Smooth muscle cell (in vitro differentiated cells): ENCODE results near the gene SPRED3. TPM values are rescaled to one million over a fixed set of nuclear protein-coding genes. Genes with fewer than 3 reads are reported as not detected.
"Not testable (repeated sequence)": the region's sequence is repeated elsewhere in the genome, so short reads cannot be mapped to it uniquely, and the experiment has no call there.

Experiments used
- DNase-seq: peaks from one replicate; lab custom pipeline; 2025; ENCODE audit not compliant: unreplicated experiment; lab: John Stamatoyannopoulos, UW
- H2AFZ ChIP-seq: fragments of 200-600 bp; sonication (generic); 2 replicates; pipeline ENCODE4 v1.6.0; 2016; ENCODE audit warnings: antibody characterized with exemption, low read depth, mild to moderate bottlenecking
- H3F3A ChIP-seq: fragments of 200-600 bp; sonication (generic); 2 replicates; pipeline ENCODE4 v1.6.0; 2017; ENCODE audit warnings: antibody characterized with exemption, low read depth
- H3K27ac ChIP-seq: fragments of 200-600 bp; sonication (generic); 2 replicates; pipeline ENCODE4 v1.5.1; 2016; ENCODE audit warnings: low read depth, mild to moderate bottlenecking
- H3K27me3 ChIP-seq: fragments of 200-600 bp; sonication (generic); 2 replicates; pipeline ENCODE4 v1.6.1; 2016; ENCODE audit warnings: low read depth, mild to moderate bottlenecking
- H3K36me3 ChIP-seq: fragments of 200-600 bp; sonication (generic); 2 replicates; pipeline ENCODE4 v1.5.1; 2016; ENCODE audit warnings: low read depth
- H3K4me1 ChIP-seq: fragments of 200-600 bp; sonication (generic); 2 replicates; pipeline ENCODE4 v1.5.1; 2016; ENCODE audit warnings: low read depth
- H3K4me2 ChIP-seq: fragments of 200-600 bp; sonication (generic); 2 replicates; pipeline ENCODE4 v1.6.0; 2016; ENCODE audit warnings: mild to moderate bottlenecking
- H3K4me3 ChIP-seq: fragments of 200-600 bp; sonication (generic); 2 replicates; pipeline ENCODE4 v1.5.1; 2016; ENCODE audit warnings: mild to moderate bottlenecking
- H3K79me2 ChIP-seq: fragments of 200-600 bp; sonication (generic); 2 replicates; pipeline ENCODE4 v1.6.0; 2016; ENCODE audit warnings: low read depth, mild to moderate bottlenecking
- H3K9ac ChIP-seq: fragments of 200-600 bp; sonication (generic); 2 replicates; pipeline ENCODE4 v1.6.0; 2016; ENCODE audit warnings: low read depth
- H3K9me3 ChIP-seq: fragments of 200-600 bp; sonication (generic); replicated peaks from 2 replicates; pipeline ENCODE4 v1.5.1; 2016; ENCODE audit warnings: low read depth
- H4K20me1 ChIP-seq: fragments of 200-600 bp; sonication (generic); 2 replicates; pipeline ENCODE4 v1.6.0; 2016; ENCODE audit warnings: low read depth
- WGBS: methylation state at CpG from one replicate; pipeline ENCODE4 v1.1.7; 2016; ENCODE audit warnings: low lambda C conversion rate; 5-methylcytosine and 5-hydroxymethylcytosine counted together
- polyA plus RNA-seq: library from polyadenylated mRNA; unstranded; fragments of >200 nt; fragmentation: Nextera tagmentation; extraction: Ambion mirVana; gene quantifications from 2 replicates; pipeline ENCODE4 v1.2.1, GENCODE V29; 2016
- total RNA-seq: library from RNA; depleted of rRNA; stranded (reverse); fragments of >200 nt; gene quantifications from 2 replicates; pipeline ENCODE4 v1.2.3, GENCODE V29; 2014
- TF ChIP-seq, protein P1 (sequence below): fragments of 200-600 bp; sonication (generic); IDR thresholded peaks from 2 replicates; pipeline ENCODE4 v1.5.1; 2017; ENCODE audit warnings: borderline replicate concordance, mild to moderate bottlenecking, antibody characterized with exemption; ENCODE audit not compliant: insufficient read depth, poor library complexity, severe bottlenecking

Gene SPRED3
- total and polyA plus RNA-seq, 2 experiments from 2014 or later, result 1.8 to 3.0 TPM

DNA sequence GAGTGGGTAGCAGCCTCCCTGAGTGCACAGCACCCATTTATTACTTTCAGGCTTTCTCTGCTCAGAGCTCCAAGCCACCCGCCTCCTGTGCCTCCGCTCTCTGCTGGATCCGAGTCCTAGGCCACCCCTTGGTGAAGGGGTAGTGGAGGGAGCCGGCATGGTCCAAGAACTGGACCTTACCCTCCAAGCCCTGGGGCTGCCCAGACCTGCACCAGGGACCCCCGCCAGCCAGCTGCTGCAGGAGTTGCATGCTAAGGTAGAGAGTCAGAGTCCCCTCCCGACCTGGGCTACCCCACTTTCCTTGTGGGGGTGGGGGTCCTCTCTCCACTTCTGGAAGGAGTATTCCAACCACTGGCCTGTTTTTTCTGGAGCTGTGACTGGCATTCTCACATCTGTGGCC is 16.4 kb downstream of the SPRED3 start:
- TF ChIP-seq, protein P1, sequence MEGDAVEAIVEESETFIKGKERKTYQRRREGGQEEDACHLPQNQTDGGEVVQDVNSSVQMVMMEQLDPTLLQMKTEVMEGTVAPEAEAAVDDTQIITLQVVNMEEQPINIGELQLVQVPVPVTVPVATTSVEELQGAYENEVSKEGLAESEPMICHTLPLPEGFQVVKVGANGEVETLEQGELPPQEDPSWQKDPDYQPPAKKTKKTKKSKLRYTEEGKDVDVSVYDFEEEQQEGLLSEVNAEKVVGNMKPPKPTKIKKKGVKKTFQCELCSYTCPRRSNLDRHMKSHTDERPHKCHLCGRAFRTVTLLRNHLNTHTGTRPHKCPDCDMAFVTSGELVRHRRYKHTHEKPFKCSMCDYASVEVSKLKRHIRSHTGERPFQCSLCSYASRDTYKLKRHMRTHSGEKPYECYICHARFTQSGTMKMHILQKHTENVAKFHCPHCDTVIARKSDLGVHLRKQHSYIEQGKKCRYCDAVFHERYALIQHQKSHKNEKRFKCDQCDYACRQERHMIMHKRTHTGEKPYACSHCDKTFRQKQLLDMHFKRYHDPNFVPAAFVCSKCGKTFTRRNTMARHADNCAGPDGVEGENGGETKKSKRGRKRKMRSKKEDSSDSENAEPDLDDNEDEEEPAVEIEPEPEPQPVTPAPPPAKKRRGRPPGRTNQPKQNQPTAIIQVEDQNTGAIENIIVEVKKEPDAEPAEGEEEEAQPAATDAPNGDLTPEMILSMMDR, result no peak
- H3K36me3 ChIP-seq, result no peaks in the 10 kb centered on the region
- H3K4me2 ChIP-seq, result no peak overlapping the region
- WGBS, result 93% methylated on average over 6 of the region's 6 CpGs
- no peaks in the 10 kb centered on the region for H4K20me1 ChIP-seq
- H3K4me1 ChIP-seq, result no peaks in the 10 kb centered on the region
- H3F3A ChIP-seq, result no peaks in the 10 kb centered on the region
- no peaks in the 10 kb centered on the region for H3K9me3 ChIP-seq
- H3K9ac ChIP-seq, result no peak overlapping the region
- H3K27ac ChIP-seq, result no peak overlapping the region
- no peaks in the 10 kb centered on the region for H3K79me2 ChIP-seq
- H2AFZ ChIP-seq, result no peak overlapping the region
- H3K27me3 ChIP-seq, result no peaks in the 10 kb centered on the region
- no peak for DNase-seq
- H3K4me3 ChIP-seq, result no peak overlapping the region

DNA sequence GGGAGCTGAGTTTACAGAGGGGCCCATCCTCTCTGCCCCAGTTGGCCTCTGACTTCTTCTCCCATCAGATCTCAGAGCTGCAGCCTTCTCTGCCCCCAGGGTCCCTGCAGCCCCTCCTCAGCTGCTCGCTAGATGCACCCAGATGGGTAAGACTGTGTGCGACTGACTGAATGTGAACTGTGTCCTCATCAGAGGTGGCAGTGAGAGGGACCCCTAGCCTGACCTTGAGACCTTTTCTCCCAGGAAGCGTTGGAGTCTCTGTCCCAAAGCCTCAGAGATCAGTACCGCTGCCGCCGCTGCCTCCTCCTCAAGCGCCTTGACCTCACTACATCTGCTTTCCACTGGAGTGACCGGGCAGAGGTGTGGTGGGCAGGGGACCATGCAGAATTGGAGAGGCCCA is 16.8 kb downstream of the SPRED3 start:
- Histone ChIP-seq H3K9me3 (no peaks in the 10 kb centered on the region), H3K36me3 (no peaks in the 10 kb centered on the region), H3K9ac (no peak overlapping the region), H3K27ac (no peak overlapping the region), H3K4me3 (no peak overlapping the region), H3K79me2 (no peaks in the 10 kb centered on the region), H3F3A (no peaks in the 10 kb centered on the region), H2AFZ (no peak overlapping the region), H3K4me1 (no peaks in the 10 kb centered on the region), H3K4me2 (no peak overlapping the region), H3K27me3 (no peaks in the 10 kb centered on the region), H4K20me1 (no peaks in the 10 kb centered on the region)
- DNase-seq, result no peak
- WGBS, result 95% methylated on average over 8 of the region's 8 CpGs
- TF ChIP-seq, protein P1, result no peak

DNA sequence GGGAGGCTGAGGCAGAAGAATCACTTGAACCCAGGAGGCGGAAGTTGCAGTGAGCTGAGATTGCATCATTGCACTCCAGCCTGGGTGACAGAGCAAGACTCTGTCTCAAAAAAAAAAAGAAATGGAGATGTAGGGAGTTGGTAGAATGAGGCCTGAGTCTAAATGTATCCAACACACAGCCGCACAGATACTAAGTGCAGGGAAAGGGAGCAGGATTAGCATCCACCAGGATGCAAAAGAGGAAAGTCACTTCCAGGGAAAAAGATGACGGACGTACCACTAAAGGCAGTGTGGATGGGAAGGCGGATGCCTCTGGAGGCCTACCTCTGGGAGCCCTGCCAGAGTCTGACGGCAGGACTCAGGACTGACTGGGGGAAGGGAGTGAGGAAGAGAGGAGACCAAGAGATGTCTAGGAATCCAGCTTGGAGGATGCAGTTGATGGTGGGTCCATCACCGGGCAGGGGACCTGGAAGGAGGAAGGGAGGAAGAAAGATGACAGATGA is 21.2 kb downstream of the SPRED3 start:
- H3K27me3 ChIP-seq, result no peaks in the 10 kb centered on the region
- H3K4me3 ChIP-seq, result no peak overlapping the region
- H3K4me2 ChIP-seq, result no peak overlapping the region
- no peak overlapping the region for H3K9ac ChIP-seq
- DNase-seq, result no peak
- 87% methylated on average over 7 of the region's 7 CpGs for WGBS
- no peaks in the 10 kb centered on the region for H4K20me1 ChIP-seq
- TF ChIP-seq, protein P1, result no peak
- no peaks in the 10 kb centered on the region for H3K9me3 ChIP-seq
- no peaks in the 10 kb centered on the region for H3K79me2 ChIP-seq
- no peak overlapping the region for H3K27ac ChIP-seq
- no peak overlapping the region for H2AFZ ChIP-seq
- H3F3A ChIP-seq, result no peaks in the 10 kb centered on the region
- no peaks in the 10 kb centered on the region for H3K4me1 ChIP-seq
- no peaks in the 10 kb centered on the region for H3K36me3 ChIP-seq

DNA sequence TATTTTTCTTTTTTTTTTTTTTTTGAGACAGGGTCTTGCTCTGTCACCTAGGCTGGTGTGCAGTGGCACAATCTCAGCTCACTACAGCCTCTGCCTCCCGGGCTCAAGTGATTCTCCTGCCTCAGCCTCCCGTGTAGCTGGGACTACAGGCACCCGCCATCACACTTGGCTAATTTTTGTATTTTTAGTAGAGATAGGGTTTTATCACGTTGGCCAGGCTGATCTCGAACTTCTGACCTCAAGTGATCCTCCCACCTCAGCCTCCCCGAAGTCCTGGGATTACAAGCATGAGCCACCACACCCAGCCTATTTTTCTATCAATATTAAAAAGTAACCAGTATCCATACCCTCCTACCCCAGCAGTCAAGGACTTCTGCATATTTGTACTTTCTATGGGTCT is 21.9 kb downstream of the SPRED3 start:
- not testable (repeated sequence) for H2AFZ ChIP-seq, H3K4me2 ChIP-seq, H3K4me3 ChIP-seq, H3K27me3 ChIP-seq, H3K27ac ChIP-seq, DNase-seq, H3K4me1 ChIP-seq, H3K9me3 ChIP-seq, H4K20me1 ChIP-seq, H3K36me3 ChIP-seq, H3F3A ChIP-seq, H3K9ac ChIP-seq, H3K79me2 ChIP-seq
- 87% methylated on average over 6 of the region's 6 CpGs for WGBS
